Sigmoid colon (tissue), 7 donors: ENCODE results near the gene CDC42EP3. TPM values are rescaled to one million over a fixed set of nuclear protein-coding genes. Genes with fewer than 3 reads are reported as not detected.
A peak's percentile ranks its signal among the peaks of the same experiment; 100 is the strongest.

ENCODE experiments used
- DNase-seq: peaks from one replicate; pipeline ENCODE4 v3.0.0-alpha.2; 2019
- H3K27ac ChIP-seq, 4 donors: fragments of 200-600 bp; sonication (generic); one replicate each; pipeline ENCODE4 v1.5.1; 2016 to 2019; ENCODE audit warnings: mild to moderate bottlenecking in 1 of 4
- H3K27me3 ChIP-seq, 3 donors: fragments of 200-600 bp; sonication (generic); one replicate each; pipeline ENCODE4 v1.5.1; 2019; ENCODE audit warnings: mild to moderate bottlenecking in 1 of 3
- H3K36me3 ChIP-seq, 4 donors: fragments of 200-600 bp; sonication (generic); one replicate each; pipeline ENCODE4 v1.5.1; 2016 to 2019
- H3K4me1 ChIP-seq, 4 donors: fragments of 200-600 bp; sonication (generic); one replicate each; pipeline ENCODE4 v1.5.1; 2017 to 2019
- H3K4me3 ChIP-seq, 4 donors: fragments of 200-600 bp; sonication (generic); one replicate each; pipeline ENCODE4 v1.5.1; 2017 to 2019; ENCODE audit warnings: mild to moderate bottlenecking in 2 of 4, moderate library complexity in 1 of 4
- H3K9me3 ChIP-seq, 4 donors: fragments of 200-600 bp in 3 of 4; sonication (generic) in 3 of 4; one replicate each; pipeline versions ENCODE4 v1.5.1 to v1.6.1; 2013 to 2019
- EP300 ChIP-seq, 4 donors: sonication (generic); formaldehyde crosslinking; IDR thresholded peaks; one replicate each; pipeline ENCODE4 v1.6.1; 2017; ENCODE audit warnings: antibody characterized with exemption in 4 of 4
- POLR2A ChIP-seq, 2 donors: fragments of 450-650 bp; IDR thresholded peaks; one replicate each; pipeline ENCODE4 v1.6.1; 2016; ENCODE audit warnings: antibody characterized with exemption in 2 of 2, mild to moderate bottlenecking in 2 of 2, moderate library complexity in 2 of 2
- POLR2AphosphoS5 ChIP-seq, 4 donors: sonication (generic); formaldehyde crosslinking; IDR thresholded peaks; one replicate each; pipeline ENCODE4 v1.6.1; 2017; ENCODE audit warnings: antibody characterized with exemption in 4 of 4
- WGBS, 2 donors: extraction: QIAGEN DNeasy Blood & Tissue Kit; methylation state at CpG; one replicate each; pipeline ENCODE4 v1.1.7; 2013; 5-methylcytosine and 5-hydroxymethylcytosine counted together
- intact Hi-C: fragments of 100-400 bp; cut with DNase I; formaldehyde crosslinking; loops from one replicate; pipeline ENCODE4 v1.15.1; 2023
- polyA plus RNA-seq, 3 donors: library from polyadenylated mRNA; stranded (reverse); fragments of 200-250 nt; gene quantifications; one replicate each; pipeline ENCODE4 v1.2.3, GENCODE V29; 2013
- total RNA-seq, 4 donors: library from RNA; depleted of rRNA; stranded (reverse); fragments of >200 nt; gene quantifications; one replicate each; pipeline ENCODE4 v1.1.0, GENCODE V29; 2016
- TF ChIP-seq, protein P1 (sequence below), 4 experiments: fragments of 450-650 bp in 3 of 4; fragments of 200-600 bp in 1 of 4; IDR thresholded peaks; one replicate each; pipeline ENCODE4 v1.5.1; 2016 to 2019; ENCODE audit warnings: antibody characterized with exemption in 4 of 4, mild to moderate bottlenecking in 3 of 4, moderate library complexity in 2 of 4
- donor health status: healthy with polysubstance abuse.
- donor health status: Bipolar disorder and iron deficiency.
- donor health status: healthy.

Gene CDC42EP3
- total and polyA plus RNA-seq, 7 donors, result 10.9 to 84.5 (median 41.1) TPM

DNA sequence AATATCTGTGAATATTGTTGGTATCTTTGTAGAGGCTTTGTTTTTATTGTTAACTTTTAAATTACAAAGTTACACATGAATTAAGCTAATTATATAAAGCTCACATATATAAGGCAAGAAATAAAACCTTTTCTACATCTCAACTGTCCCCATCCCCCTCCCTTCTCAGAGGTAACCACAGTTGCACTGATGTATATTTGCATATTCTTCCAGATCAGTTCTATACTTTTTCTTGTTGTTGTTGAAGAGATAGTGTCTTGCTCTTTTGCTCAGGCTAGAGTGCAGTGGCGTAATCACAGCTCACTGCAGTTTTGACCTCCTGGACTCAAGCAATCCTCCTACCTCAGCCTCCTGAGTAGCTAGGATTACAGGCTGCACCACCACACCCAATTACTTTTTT is 36.0 kb upstream of the CDC42EP3 start:
- Histone ChIP-seq H3K36me3 (no peaks in the 10 kb centered on the region), H3K27ac (peak overlapping the region in 1 of 4 donors; percentile 49), H3K9me3 (no peaks in the 10 kb centered on the region), H3K4me1 (peaks cover 0 to 26% (median 15%) of the 10 kb centered on the region in 4 donors), H3K4me3 (no peak overlapping the region), H3K27me3 (no peaks in the 10 kb centered on the region)
- TF ChIP-seq, protein P1, sequence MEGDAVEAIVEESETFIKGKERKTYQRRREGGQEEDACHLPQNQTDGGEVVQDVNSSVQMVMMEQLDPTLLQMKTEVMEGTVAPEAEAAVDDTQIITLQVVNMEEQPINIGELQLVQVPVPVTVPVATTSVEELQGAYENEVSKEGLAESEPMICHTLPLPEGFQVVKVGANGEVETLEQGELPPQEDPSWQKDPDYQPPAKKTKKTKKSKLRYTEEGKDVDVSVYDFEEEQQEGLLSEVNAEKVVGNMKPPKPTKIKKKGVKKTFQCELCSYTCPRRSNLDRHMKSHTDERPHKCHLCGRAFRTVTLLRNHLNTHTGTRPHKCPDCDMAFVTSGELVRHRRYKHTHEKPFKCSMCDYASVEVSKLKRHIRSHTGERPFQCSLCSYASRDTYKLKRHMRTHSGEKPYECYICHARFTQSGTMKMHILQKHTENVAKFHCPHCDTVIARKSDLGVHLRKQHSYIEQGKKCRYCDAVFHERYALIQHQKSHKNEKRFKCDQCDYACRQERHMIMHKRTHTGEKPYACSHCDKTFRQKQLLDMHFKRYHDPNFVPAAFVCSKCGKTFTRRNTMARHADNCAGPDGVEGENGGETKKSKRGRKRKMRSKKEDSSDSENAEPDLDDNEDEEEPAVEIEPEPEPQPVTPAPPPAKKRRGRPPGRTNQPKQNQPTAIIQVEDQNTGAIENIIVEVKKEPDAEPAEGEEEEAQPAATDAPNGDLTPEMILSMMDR (IDR thresholded peaks at IDR 0.05), result no peak
- TF ChIP-seq EP300 (IDR thresholded peaks at IDR 0.05) (no peak), POLR2AphosphoS5 (IDR thresholded peaks at IDR 0.05) (no peak), POLR2A (IDR thresholded peaks at IDR 0.05) (no peak)
- 89 to 90% methylated on average over 1 of the region's 1 CpG for WGBS, 2 donors
- no peak for DNase-seq
- intact Hi-C loops, result no loop called here

DNA sequence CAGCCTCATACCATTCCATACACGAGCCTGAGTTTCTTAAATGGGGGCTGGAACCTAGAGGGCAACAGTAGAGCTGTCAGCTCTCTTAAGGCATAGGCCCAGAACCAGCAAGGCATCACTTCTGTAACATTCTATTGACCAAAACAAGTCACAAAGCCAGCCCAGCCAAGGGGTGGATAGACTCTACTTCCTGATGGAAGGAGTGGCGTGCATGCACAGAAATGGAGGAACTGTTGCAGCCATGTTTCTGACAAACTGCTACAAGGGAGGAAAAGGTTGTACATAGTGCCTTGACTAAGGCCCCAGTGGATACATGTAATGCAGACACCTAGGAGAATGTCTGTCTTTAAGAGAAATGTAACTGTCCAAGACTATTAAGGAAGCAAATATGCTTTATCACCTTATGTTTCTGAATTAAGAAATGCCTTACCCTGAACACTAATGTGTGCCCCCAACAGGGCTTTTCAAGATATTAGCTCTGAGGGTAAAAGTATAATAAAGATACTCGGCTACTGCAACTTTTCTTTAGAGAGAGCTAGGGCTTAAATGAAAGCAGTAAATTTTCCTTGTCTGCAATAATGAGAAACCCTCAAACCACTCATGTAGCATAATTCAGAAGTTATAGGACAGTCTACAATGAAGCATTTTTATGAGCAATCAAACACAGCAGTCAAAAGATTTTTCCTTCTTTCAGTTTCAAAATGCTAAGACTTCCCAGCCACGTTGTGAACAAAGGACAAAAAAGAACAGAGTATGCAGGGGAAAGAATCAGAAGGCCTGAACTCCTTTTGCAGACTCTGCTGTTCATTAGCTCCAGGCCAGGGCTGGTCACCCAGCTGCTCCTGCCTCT is 35.1 kb upstream of the CDC42EP3 start:
- DNase-seq, result no peak
- WGBS, 2 donors, result 50 to 58% methylated on average over 4 of the region's 4 CpGs
- Histone ChIP-seq H3K36me3 (no peaks in the 10 kb centered on the region), H3K4me3 (no peak overlapping the region), H3K27ac (peak overlapping the region in 3 of 4 donors; percentile 20 to 49 (median 38)), H3K27me3 (no peaks in the 10 kb centered on the region), H3K9me3 (no peaks in the 10 kb centered on the region), H3K4me1 (peaks cover 0 to 26% (median 15%) of the 10 kb centered on the region in 4 donors)
- TF ChIP-seq, protein P1 (IDR thresholded peaks at IDR 0.05), result no peak
- TF ChIP-seq POLR2A (IDR thresholded peaks at IDR 0.05), result no peak
- no peak for TF ChIP-seq POLR2AphosphoS5 (IDR thresholded peaks at IDR 0.05)
- TF ChIP-seq EP300 (IDR thresholded peaks at IDR 0.05), result no peak
- intact Hi-C loops, result no loop called here

DNA sequence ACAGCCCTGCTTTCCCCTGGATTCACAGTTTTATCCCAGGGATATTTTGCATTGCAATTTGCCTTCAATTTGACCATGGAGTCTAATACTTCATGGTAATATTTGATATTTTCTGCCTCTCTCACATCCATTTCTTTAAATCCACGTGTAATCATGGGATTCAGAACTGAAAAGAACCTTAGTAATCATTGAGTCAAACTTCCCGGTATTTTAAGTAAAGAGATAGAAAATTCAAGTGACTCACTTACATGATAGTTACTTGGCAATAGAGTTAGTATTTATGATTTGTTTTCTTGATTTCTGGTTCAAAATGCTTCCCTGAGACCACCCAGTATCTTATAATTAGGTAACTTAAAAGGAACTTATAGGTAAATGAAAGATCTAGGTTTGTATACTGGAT is 33.7 kb upstream of the CDC42EP3 start:
- Histone ChIP-seq H3K4me1 (peaks cover 0 to 26% (median 12%) of the 10 kb centered on the region in 4 donors), H3K27me3 (no peaks in the 10 kb centered on the region), H3K36me3 (no peaks in the 10 kb centered on the region), H3K4me3 (no peak overlapping the region), H3K27ac (no peak overlapping the region), H3K9me3 (no peaks in the 10 kb centered on the region)
- TF ChIP-seq, protein P1 (IDR thresholded peaks at IDR 0.05), result no peak
- TF ChIP-seq POLR2AphosphoS5 (IDR thresholded peaks at IDR 0.05) (no peak), EP300 (IDR thresholded peaks at IDR 0.05) (no peak), POLR2A (IDR thresholded peaks at IDR 0.05) (no peak)
- no peak for DNase-seq
- intact Hi-C loops, result no loop called here
- WGBS, 2 donors, result 91 to 96% methylated on average over 2 of the region's 2 CpGs

DNA sequence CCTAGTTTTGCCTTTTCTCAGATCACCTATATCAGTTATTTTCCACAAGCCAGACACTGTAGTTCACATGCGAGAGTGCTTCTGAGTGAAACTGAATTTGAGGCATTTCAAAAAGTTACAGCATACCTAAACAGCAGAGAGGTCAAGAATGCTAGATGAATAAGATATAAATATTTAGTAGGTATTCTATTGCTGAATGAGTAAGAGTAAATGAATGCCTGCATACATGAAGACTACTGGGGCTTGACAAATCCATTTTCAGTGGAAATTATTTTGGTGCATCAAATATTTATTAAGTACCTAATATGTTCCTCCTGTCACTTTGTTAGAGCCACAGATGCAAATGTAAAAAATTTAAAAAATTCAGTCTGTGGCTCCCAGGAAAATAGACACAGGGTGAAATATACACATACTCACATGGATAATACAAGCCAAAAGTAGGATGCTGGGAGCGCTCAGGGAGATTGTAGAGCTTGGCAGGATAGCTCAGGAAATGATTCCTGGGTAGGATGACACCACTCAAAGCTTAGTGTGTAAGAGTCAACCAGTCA is 27.6 kb upstream of the CDC42EP3 start:
- Histone ChIP-seq H3K27ac (peak overlapping the region in 2 of 4 donors; percentile 15 to 34), H3K36me3 (no peaks in the 10 kb centered on the region), H3K9me3 (no peaks in the 10 kb centered on the region), H3K27me3 (no peaks in the 10 kb centered on the region), H3K4me3 (no peak overlapping the region), H3K4me1 (peaks cover 0 to 10% (median 9%) of the 10 kb centered on the region in 4 donors)
- DNase-seq, result no peak
- intact Hi-C loops, result no loop called here
- WGBS, 2 donors, result 91 to 94% methylated on average over 2 of the region's 2 CpGs
- TF ChIP-seq POLR2A (IDR thresholded peaks at IDR 0.05) (no peak), POLR2AphosphoS5 (IDR thresholded peaks at IDR 0.05) (no peak), EP300 (IDR thresholded peaks at IDR 0.05) (no peak)
- TF ChIP-seq, protein P1 (IDR thresholded peaks at IDR 0.05), result no peak
